Skeletal muscle satellite cell (primary cell): Measurements from ENCODE around the gene CLDN5.
"Not testable (repeated sequence)": the region's sequence is repeated elsewhere in the genome, so short reads cannot be mapped to it uniquely, and the experiment has no call there.

ENCODE experiments used
- H3K27me3 ChIP-seq: 2 replicates; pipeline ENCODE4 v1.7.0; 2013; ENCODE audit warnings: low read length; ENCODE audit not compliant: control insufficient read depth, insufficient read depth
- H3K36me3 ChIP-seq: 2 replicates; pipeline ENCODE4 v1.7.0; 2013; ENCODE audit warnings: mild to moderate bottlenecking, control low read depth, low read length; ENCODE audit not compliant: insufficient read depth
- H3K4me1 ChIP-seq: 2 replicates; pipeline ENCODE4 v1.7.0; 2013; ENCODE audit warnings: low read length; ENCODE audit not compliant: control insufficient read depth, insufficient read depth
- H3K4me2 ChIP-seq: 2 replicates; pipeline ENCODE4 v1.7.0; 2013; ENCODE audit warnings: mild to moderate bottlenecking, low read length
- H3K4me3 ChIP-seq: 2 replicates; pipeline ENCODE4 v1.7.0; 2013; ENCODE audit warnings: low read length
- H3K9ac ChIP-seq: 2 replicates; pipeline ENCODE4 v1.7.0; 2013; ENCODE audit warnings: mild to moderate bottlenecking, low read depth, low read length, moderate library complexity
- H3K9me3 ChIP-seq: replicated peaks from 2 replicates; pipeline ENCODE4 v1.7.0; 2013; ENCODE audit warnings: mild to moderate bottlenecking, control low read depth, low read length

The CLDN5 gene

GRCh38 chr22:19545935-19546207 lies 21.7 kb upstream of the CLDN5 start:
- no peaks in the 10 kb centered on the region for H3K9me3 ChIP-seq
- peaks cover 16% of the 10 kb centered on the region for H3K27me3 ChIP-seq
- no peak overlapping the region for H3K4me3 ChIP-seq
- no peak overlapping the region for H3K9ac ChIP-seq
- H3K36me3 ChIP-seq, result no peaks in the 10 kb centered on the region
- no peaks in the 10 kb centered on the region for H3K4me1 ChIP-seq
- no peak overlapping the region for H3K4me2 ChIP-seq

DNA sequence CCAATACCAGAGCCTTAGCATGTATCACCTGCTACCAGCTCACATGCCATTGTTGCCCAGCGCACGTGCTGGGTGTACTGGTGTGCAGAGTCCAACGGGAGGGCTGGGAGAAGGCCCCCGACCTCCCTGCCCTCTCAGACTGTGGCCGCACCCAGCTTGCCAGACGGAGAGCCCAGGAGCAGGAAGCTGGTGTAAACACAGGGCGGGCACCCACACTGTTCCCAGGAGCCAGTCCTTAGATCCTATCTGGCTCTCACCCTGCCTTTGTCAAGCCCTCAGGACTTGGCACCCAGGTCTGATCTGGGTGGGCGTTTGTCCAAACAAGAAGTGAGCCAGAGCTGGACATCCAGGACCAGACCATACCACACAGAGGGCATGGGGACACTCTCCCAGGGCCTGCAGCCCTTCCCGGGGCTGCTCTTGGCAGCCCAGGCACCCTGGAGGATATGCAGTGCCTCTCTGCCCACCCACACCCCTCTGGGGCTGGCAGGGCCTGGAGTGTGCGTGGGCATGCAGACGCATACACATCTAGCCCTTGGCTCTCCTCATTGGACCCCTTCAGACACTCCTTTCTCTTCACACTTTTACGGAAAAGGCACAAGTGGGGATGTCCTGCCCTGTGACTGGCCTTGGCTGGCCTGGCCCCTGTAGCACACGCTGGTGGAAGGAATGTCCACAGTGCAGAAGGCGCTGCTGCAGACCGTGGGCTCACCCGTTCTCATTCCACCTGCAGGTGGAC lies 19.9 kb upstream of the CLDN5 start:
- Histone ChIP-seq H3K4me2 (no peak overlapping the region), H3K9me3 (no peaks in the 10 kb centered on the region), H3K4me1 (no peaks in the 10 kb centered on the region), H3K27me3 (peaks cover 15% of the 10 kb centered on the region), H3K4me3 (no peak overlapping the region), H3K9ac (no peak overlapping the region), H3K36me3 (no peaks in the 10 kb centered on the region)

- Histone ChIP-seq H3K9ac (no peak overlapping the region), H3K4me3 (no peak overlapping the region), H3K27me3 (peaks cover 11% of the 10 kb centered on the region), H3K9me3 (no peaks in the 10 kb centered on the region), H3K4me1 (no peaks in the 10 kb centered on the region), H3K4me2 (no peak overlapping the region), H3K36me3 (no peaks in the 10 kb centered on the region)
Observed at GRCh38 chr22:19540394-19540793, 16.2 kb upstream of the CLDN5 start.

GRCh38 chr22:19537941-19538488 lies 13.8 kb upstream of the CLDN5 start:
- no peak overlapping the region for H3K9ac ChIP-seq
- H3K4me3 ChIP-seq, result no peak overlapping the region
- H3K36me3 ChIP-seq, result no peaks in the 10 kb centered on the region
- no peak overlapping the region for H3K4me2 ChIP-seq
- H3K9me3 ChIP-seq, result no peaks in the 10 kb centered on the region
- H3K27me3 ChIP-seq, result peaks cover 8% of the 10 kb centered on the region
- no peaks in the 10 kb centered on the region for H3K4me1 ChIP-seq

- Histone ChIP-seq H3K4me1 (no peaks in the 10 kb centered on the region), H3K36me3 (no peaks in the 10 kb centered on the region), H3K4me3 (no peak overlapping the region), H3K9me3 (no peaks in the 10 kb centered on the region), H3K4me2 (no peak overlapping the region), H3K9ac (no peak overlapping the region), H3K27me3 (peaks cover 6% of the 10 kb centered on the region)
Observed at GRCh38 chr22:19536564-19536963, 12.4 kb upstream of the CLDN5 start.

- Histone ChIP-seq H3K4me3 (no peak overlapping the region), H3K4me1 (no peaks in the 10 kb centered on the region), H3K9ac (no peak overlapping the region), H3K4me2 (no peak overlapping the region), H3K36me3 (no peaks in the 10 kb centered on the region), H3K9me3 (no peaks in the 10 kb centered on the region), H3K27me3 (peaks cover 11% of the 10 kb centered on the region)
Observed at GRCh38 chr22:19535001-19535400, 10.8 kb upstream of the CLDN5 start.

DNA sequence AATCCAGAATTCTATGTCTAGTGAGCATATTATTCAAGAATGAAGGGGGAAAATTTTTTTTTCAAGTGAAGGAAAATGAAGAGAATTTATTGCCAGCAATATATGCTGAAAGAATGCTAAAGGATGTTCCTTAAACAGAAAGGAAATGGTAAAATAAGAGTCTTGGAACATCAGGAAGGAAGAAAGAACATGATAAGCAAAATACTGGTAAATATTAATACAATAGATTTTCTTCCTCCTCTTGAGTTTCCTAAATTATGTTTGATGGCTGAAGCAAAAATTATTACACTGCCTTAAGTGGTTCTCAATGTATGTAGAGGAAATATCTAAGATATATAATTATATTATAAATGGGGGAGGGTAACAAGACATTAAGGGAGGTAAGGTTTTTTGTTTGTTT lies 9.6 kb upstream of the CLDN5 start:
- Histone ChIP-seq H3K4me2 (no peak overlapping the region), H3K9me3 (no peaks in the 10 kb centered on the region), H3K4me3 (no peak overlapping the region), H3K27me3 (peaks cover 11% of the 10 kb centered on the region), H3K4me1 (no peaks in the 10 kb centered on the region), H3K36me3 (no peaks in the 10 kb centered on the region), H3K9ac (no peak overlapping the region)

DNA sequence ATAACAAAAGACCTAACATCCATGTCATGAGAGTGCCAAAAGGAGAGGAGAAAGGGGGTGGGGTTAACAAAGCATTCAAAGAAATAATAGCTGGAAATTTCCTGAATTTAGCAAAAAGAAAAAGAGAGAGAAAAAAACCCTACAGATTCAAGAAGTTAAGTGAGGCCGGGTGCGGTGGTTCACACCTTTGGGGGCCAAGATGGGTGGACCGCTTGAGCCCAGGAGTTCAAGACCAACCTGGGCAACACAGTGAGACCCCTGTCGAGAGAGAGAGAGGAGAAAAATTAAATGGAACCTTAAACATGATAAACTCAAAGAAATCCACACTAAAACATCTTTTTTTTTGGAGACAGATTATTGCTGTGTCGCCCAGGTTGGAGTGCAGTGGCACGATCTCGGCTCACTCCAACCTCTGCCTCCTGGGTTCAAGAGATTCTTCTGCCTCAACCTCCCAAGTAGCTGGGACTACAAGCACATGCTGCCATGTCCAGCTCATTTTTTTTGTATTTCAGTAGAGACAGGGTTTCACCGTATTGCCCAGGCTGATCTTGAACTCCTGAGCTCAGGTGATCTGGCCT lies 8.9 kb upstream of the CLDN5 start:
- Histone ChIP-seq H3K4me2 (no peak overlapping the region), H3K9me3 (no peaks in the 10 kb centered on the region), H3K4me3 (no peak overlapping the region), H3K9ac (no peak overlapping the region), H3K36me3 (no peaks in the 10 kb centered on the region), H3K4me1 (peaks cover under 1% of the 10 kb centered on the region), H3K27me3 (peaks cover 11% of the 10 kb centered on the region)

GRCh38 chr22:19531327-19531726 lies 7.1 kb upstream of the CLDN5 start:
- H3K9me3 ChIP-seq, H3K4me2 ChIP-seq, H3K36me3 ChIP-seq, H3K9ac ChIP-seq, H3K4me3 ChIP-seq, H3K4me1 ChIP-seq: not testable (repeated sequence)
- peaks cover 11% of the 10 kb centered on the region for H3K27me3 ChIP-seq

- no peak overlapping the region for H3K4me3 ChIP-seq
- no peak overlapping the region for H3K9ac ChIP-seq
- no peaks in the 10 kb centered on the region for H3K9me3 ChIP-seq
- peaks cover 8% of the 10 kb centered on the region for H3K4me1 ChIP-seq
- peaks cover 11% of the 10 kb centered on the region for H3K27me3 ChIP-seq
- H3K36me3 ChIP-seq, result no peaks in the 10 kb centered on the region
- no peak overlapping the region for H3K4me2 ChIP-seq
Observed at GRCh38 chr22:19530751-19531150, 6.5 kb upstream of the CLDN5 start.

GRCh38 chr22:19529811-19530210 lies 5.6 kb upstream of the CLDN5 start:
- Histone ChIP-seq H3K4me3 (no peak overlapping the region), H3K4me1 (peaks cover 8% of the 10 kb centered on the region), H3K27me3 (peaks cover 15% of the 10 kb centered on the region), H3K36me3 (no peaks in the 10 kb centered on the region), H3K4me2 (no peak overlapping the region), H3K9me3 (no peaks in the 10 kb centered on the region), H3K9ac (no peak overlapping the region)

DNA sequence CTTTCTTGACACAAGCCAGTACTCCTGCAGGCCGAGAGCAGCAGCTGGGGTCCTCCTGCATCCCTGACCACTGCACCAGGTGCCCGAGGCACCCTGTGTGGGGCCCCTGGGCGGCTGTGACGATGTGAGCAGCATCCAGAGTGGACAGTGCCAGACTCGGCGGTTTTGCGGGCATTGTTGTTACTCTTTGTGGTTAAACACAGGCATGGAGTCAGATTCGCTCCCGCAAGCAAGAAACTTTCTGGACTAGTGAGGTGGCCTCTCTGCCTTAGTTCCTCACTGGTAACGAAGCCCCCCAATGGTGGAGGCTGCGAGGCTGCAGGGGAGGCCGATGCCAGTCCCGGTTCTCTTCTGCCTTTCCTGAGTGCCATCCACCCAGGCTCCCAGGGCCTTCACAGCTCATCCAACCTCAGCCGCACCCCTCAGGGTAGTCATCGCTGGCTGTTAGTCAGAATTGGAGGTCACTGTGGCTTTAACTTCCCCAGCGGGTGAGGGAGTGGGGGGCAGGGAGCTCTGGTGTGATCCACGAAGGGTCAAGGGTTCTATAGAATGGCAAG lies 3.7 kb upstream of the CLDN5 start:
- H3K36me3 ChIP-seq, result no peaks in the 10 kb centered on the region

More for the DNA sequence above, 3.7 kb upstream of the CLDN5 start:
- H3K9ac ChIP-seq, result no peak overlapping the region
- H3K4me3 ChIP-seq, result no peak overlapping the region
- peak overlapping the region; percentile 22 for H3K4me2 ChIP-seq
- H3K27me3 ChIP-seq, result peaks cover 31% of the 10 kb centered on the region
- H3K4me1 ChIP-seq, result peaks cover 24% of the 10 kb centered on the region
- H3K9me3 ChIP-seq, result no peaks in the 10 kb centered on the region
